HG03108 (cell line): ENCODE measurements around the gene CDHR2.
"Not testable (repeated sequence)": the region's sequence is repeated elsewhere in the genome, so short reads cannot be mapped to it uniquely, and the experiment has no call there.

Experiments used
- ATAC-seq: cut with Tn5 transposase; IDR thresholded peaks from one replicate; pipeline ENCODE4 v1.9.1; 2021; ENCODE audit warnings: moderate library complexity; ENCODE audit not compliant: unreplicated experiment

The CDHR2 gene

DNA sequence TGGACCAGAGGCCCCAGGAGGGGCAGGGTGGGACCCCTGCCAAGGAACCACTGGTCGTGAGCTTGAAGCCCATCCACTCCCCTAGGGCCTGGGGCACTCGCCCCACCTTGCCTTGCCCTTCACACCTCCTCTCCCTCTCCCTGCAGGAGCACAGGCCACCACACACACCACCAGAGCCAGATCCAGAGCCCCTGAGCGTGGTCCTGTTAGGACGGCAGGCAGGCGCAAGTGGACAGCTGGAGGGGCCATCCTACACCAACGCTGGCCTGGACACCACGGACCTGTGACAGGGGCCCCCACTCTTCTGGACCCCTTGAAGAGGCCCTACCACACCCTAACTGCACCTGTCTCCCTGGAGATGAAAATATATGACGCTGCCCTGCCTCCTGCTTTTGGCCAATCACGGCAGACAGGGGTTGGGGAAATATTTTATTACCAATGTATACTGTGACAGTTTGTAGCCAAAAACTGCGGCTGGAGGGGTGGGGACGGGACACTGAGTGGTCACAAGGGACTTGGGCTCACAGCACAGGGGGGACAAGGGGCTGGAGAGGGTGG, 46.3 kb downstream of the CDHR2 start:
- ATAC-seq: no peak

DNA sequence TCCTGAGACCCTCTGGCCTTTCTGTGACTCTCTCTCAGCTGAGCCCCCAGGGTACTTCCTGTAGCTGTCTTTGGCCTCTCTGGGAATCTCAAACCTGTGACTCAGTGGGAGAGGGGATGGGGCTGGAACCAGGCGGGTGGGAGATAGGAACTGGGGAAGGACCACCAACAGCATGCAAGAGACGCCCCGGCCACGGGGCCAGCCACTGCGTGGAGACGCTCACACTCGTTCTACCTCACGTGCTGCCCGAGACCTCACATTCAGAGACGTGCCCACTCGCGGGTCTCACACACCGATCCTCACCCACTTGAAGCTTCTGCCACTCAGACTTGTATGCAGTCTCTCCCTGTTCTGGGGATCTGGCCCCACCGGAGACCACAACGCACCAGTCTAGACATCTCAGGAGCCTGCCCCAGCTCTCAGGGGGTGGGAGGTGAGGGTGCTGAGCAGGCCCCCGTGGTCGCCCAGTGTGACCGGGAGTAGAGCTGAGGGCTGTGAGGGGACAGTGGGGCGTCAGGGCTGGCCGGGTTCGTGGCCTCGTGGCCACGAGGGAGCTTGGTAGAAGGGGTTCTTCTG, 47.0 kb downstream of the CDHR2 start:
- ATAC-seq: no peak

DNA sequence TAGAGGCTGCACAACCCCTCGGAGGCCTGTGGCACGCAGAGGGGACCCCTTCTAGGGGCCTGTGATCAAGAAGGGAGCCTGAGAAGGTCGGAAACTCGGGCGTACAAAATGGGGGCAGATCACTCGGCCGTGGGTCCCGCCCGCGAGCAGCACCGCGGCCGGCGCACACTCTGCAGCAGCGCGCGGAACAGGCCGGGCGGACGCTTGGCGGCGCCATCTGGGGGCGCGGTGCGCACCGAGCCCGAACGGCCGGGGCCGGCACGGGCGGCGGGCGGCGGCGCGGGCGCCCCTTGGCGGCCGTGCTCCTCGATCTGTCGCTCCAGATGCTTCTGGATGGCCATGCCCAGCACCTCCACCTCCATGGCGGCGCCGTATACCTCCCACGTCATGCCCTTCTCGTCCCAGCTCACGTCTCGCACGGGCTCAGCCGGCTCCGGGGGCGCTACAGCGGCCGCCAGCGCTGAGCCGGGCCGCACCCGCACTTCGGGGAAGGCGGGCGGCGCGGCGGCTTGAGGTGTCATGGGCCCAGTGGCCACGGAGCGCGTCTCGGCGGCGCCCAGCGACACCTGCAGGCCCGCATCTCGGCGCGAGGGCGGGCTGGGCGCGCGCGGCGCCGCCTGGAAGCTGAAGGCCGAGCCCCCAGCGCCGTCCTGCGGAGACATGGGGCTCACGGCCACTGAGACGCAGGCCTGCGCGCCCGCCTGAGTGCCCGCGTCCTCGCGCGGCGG, 47.7 kb downstream of the CDHR2 start:
- no peak for ATAC-seq

DNA sequence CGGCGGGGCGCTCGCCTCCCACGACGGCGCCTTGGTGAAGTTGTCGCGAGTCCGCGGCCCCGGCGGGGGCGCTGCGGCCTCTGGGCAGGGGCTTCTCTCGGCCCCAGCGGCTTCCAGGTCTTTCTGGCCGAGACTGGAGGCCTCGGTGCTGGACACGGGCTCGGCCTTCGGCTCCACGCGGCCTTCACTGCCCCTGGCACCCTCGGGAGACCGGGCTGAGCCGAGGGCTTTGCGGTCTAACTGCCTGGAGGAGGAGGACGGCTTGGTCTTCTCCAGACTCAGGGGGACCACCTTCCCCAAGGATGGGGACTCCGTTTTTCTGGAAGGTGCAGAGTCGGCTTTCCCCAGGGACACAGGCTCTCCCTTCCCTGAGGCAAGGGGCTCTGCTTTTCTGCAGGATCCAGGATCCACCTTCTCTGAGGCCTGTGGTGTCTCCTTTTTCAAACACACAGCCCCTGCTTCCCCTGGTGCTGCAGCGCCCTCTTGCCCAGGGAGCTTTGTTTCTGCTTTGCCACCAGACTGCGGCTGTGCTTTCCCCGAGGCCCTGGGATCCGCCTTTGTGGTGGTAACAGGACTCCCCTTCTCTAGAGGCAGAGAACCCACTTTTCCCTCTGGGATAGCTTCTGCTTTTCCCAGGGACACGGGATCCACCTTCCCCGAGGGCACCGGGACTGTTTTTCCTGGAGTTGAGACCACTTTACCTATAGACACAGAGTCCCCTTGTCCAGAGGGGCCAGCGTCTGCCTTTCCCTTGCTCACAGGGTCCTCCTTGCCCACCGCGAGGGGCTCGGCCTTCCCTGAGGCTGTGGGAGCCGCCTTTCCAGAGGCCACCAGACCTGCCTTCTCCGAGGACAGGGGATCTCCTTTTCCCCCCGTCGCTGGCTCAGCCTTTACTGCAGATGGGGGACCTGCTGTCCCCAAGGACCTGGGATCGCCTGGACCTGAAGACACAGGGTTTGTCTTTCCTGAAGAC, 48.6 kb downstream of the CDHR2 start:
- no peak for ATAC-seq

DNA sequence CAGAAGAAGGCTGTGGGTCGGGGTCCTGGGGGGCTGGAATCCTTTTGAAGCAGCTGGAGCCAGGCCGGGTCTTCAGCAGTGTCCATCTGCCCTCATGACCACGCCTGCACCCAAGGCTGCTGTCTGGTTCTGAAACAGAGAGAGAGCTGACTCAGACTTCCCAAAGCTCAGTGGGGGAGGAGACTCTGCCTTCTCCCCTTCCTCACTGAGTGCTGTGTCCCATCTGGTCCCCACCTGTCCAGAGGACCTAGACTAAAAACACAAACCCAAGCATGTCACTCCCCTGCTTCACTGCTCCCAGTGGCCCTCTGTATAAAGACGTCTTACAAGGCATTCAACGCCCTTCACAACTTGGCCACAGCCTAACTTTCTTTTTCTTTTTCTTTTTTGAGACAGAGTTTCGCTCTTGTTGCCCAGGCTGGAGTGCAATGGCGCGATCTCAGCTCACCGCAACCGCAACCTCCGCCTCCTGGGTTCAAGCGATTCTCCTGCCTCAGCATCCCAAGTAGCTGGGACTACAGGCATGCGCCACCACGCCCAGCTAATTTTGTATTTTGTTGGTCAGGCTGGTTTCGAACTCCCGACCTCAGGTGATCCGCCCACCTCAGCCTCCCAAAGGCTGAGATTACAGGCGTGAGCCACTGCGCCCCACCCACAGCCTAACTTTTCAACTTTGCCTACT, 50.7 kb downstream of the CDHR2 start:
- not testable (repeated sequence) for ATAC-seq

DNA sequence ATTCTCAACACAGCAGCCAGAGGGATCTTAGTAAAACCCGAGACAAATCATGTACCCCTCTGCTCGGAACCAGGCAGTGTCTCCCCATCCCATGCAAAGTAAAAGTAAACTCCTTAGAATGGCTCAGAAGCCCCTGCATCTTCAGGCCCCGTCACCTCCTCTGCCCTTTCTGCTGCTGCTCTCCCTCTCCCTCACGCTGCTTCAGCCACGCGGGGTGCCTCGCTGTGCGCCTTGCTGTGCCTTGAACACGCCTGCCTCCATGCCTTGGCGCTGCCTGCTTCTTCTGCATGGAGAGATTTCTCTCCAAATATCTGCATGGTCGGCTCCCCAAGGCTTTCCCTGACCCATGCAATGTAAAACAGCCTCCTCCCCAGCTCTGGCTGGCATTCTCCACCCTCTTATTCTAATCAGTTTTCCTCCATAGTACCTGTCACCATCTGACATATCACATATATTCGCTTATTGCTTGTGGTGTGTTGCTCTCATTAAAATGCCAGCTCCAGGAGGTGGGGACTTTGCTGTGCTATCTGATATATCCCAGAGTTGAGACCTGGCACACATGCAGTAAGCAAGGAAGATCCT, 52.9 kb downstream of the CDHR2 start:
- no peak for ATAC-seq

DNA sequence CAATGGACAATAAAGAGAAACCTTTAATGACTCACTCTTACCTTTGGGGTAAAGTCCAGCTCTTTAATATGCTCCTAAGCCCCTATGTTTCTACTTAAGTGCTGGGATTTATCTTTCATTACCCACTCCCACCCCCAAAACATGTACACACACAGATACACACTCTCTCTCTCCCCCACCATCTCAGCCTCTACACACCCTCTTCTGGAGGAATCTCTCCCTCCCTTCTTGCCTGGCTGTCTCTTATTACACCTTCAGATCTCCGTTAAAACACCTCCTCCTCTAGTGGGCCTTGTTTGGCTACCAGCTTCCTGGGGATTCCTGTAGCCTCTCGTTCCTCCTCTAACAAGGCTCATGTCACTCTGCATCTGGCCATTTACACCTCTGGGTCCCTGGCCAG, 53.9 kb downstream of the CDHR2 start:
- no peak for ATAC-seq

DNA sequence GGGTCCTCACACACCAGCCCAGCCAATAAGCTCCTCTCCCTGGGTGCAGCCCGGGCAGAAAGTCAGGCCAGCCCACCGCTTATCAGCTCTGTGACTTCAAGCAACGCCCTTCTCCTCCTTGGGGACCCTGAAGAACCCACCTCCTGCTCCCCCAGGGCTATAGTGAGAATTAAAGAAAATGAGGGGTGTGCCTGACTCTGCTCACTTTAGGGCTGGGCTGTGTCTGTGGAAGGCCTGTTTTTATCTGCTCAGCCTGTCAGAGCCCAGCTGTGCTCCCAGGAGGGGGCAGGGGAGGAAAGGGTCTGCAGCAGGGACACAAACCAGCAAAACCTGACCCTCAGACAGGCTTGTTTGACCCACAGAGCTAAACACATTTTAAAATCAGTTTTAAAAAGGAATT, 56.9 kb downstream of the CDHR2 start:
- no peak for ATAC-seq

DNA sequence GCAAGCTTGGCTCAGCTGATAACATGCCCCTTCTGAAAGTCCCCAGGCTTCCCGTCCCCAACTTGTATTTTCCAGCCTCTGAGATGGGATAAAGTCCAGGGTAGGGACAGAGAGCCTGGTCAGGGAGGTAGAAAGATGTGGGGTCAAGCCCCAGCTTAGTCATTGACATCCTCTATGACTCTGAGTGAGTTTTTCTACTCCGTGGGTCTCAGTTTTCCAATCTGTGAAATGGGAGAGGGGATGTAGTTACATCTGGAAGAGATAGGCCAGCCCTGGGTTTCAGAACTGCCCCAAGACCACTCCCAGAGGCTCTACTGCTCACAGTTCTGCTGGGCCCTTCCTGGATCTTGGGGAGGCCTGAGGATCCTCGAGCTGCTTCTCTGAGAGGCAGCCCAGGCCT, 57.7 kb downstream of the CDHR2 start:
- ATAC-seq: no peak

DNA sequence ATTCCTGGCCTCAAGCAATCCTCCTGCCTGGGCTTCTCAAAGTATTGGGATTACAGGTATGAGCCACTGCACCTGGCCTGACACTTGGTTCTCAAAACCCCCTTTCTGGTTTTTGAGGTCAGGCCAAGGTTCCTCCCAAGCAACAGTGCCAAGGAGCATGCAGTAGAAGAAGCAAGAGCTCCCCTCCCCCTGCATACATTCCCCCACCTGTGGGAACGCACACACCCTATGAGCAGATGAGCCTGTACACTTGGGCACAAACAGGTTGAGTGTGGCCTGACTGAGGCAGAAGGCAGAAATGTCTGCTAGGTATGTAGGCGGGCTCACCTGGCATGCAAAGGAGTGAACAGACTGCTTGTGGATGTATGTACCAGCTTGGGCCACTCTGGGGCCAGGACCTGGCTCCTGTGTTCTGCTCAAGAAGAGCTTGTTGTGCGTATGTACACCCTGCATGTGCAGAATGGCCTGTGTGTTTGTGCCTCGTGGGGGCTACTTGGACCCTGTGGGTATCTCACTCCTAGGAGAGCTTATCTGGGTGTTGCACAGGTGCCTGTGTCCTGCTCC, 59.1 kb downstream of the CDHR2 start:
- ATAC-seq: no peak

DNA sequence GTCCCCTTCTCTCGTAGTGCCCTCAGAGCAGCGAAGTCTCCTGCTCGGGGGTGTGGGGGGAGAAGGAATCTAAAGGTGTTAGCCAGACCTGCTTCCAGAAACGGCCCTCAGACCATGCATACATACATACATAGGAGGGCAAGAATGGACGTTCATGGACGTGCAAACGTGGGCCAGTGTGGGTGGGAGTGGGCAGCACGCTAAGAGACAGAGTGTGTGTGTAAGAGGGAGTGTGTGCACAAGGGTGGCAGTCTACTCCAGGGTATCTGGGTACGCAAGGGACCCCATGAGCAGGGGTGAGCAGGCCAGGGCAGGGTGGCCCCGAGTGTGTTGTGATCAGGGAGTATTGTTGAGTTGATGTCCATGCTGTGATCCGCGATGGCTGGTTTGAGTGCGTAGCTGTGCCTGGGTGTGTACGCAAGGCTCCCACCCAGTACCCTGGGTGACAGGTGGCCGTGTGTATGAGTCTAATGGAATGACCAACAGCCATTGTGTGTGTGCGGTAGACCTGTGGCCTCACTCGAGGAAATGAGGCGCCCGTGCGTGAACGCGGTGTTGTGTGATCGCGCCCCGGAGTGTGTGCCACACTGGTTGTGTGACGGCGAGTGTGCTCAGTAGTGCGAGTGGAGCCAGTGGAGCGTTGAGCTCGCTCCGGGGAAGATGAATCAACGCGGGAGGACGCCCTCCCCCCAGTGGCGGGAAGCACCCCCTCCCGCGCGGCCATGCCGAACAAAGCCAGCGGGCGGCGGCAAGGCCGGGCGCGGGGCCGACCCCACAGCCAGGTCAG, 60.0 kb downstream of the CDHR2 start:
- peak; percentile 13 for ATAC-seq

DNA sequence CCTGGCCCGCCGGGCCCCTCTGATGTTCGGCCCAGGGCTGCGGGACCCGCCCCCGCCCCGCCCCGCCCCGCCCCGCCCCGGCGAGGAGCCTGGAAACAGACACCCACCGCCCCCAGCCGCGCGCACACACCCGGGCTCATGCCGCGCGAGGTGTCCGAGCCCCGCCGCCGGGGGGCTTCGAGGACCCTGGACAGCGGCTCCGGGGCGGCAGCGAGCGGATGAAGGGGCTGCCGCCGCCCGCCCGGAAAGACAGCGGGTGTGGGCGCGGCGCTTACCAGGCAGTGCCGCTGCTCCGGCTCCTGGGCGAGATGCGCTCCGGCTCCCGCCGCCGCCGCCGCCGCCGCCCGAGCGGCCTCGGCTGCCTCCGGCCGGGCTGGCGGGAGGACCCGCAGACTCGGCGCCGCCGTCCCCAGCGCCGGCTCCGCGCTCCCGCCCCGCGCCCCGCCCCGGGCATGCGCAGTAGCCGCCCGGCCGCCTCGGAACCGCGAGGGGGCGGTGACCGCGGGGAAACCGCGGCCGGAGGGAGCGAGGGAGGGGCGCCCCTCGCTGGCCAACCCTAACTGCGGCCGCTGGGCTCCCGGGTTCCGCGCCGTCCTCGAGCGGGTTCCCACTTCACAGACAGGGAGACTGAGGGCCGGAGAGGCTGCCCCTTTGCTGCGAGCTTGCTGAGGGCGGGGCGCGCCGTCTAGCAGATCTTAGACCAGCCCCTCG, 60.7 kb downstream of the CDHR2 start, which contains the start of gene GPRIN1:
TSS of gene GPRIN1 (minus strand) at position 433 of the 711 bp plus-strand sequence. CDS start 10,322 bp downstream, outside the sequence.
- ATAC-seq: peak; percentile 70

DNA sequence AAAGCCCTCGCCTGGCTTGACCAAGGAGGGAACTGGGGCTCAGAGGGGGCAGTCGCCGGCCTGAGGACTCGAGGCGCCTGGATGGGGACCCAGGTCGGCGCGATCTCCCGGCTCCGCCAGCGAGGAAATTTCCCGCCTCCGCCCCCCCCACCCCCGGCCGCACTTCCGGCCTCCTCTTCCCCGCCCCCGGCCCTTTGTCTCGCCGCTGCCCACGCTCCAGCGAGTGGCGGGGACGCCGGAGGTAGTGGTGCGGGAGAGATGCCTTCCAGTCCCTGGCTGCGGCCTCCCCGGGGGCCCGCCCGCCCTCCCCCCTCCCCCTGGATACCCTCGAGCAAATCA, 61.3 kb downstream of the CDHR2 start:
- ATAC-seq: no peak

DNA sequence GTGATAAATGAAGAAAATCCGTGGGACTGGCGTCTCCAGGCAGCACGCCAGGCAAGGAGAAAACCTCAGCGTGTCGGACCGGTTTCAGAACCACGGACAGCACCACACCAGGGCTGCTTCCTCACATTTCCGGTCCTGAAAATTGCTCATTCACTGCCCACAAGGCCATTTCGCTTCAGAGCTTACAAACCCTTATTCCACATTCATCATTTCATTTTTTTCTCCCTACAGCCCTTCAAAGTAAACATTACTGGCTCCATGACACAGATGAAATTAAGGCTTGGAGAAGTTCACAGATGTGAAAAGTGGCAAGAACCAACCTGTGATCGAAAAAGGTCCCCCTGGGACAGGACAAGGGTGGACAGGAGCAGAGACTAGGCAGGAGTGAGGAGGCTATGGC, 62.3 kb downstream of the CDHR2 start:
- ATAC-seq: no peak

DNA sequence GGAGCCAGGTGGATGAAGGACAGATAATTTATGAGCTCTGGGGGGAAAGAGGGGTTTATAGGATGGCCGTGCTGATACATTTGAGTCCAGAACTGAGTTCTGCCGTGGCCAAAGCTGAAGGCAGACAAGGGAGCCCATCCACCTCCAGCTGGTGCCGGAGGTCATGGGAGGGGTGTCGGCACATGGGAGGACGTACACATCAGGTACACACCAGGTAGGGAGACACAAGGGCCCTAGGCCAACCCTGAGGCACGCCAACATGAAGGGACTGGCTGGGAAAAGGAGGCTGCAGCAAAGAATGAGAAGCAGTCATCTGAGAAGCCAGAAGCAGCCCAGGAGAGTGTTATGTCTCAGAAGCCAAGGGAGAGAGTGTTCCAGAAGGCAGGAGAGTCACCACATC, 62.9 kb downstream of the CDHR2 start:
- no peak for ATAC-seq

DNA sequence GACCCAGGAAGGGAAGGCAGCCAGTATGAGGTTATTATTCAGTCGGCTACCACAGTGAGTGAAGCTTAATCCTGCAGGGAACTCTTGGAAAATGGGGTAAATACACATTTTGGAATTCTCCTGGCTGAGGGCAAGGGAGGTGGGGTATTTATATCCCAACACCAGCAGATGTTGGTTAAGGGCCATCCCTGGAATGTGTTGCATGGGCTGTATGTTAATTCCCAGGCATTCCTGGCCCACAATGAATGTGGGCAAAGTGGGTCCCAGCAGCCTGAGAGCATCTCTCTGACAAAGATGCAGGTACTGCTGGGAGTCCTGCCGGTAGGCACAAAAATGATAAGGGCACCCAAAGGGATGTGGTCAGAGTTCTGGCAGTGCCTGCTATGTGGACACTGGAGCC, 63.7 kb downstream of the CDHR2 start:
- ATAC-seq: no peak

DNA sequence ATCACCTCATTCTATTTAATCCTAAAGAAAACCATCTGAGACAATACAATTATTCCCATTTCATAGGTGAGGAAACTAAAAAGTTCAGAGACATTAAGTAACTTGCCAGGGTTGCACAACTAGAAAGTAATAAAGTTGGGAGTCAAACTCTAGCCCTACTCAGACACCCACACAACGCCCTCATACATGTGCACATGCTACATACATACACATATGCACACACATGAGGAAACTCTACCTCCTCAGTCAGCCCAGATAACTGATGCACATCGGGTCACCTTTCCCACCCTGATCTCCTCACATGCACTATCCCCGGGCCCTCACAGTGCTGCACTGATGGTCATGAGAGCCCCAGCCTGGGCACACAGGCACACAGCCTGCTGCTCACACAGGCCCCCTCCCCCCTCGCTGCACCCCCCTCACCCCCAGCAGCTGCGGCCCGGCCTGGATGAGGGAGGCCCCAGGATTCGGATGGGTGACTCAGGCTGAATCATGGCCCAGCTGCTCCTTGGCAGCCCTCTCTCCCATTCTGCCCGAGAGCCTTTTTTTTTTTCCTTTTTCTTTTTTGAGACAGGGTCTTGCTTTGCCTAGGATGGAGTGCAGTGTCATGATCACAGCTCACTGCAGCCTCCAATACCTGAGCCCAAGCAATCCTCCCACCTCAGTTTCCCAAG, 65.8 kb downstream of the CDHR2 start:
- ATAC-seq: no peak

DNA sequence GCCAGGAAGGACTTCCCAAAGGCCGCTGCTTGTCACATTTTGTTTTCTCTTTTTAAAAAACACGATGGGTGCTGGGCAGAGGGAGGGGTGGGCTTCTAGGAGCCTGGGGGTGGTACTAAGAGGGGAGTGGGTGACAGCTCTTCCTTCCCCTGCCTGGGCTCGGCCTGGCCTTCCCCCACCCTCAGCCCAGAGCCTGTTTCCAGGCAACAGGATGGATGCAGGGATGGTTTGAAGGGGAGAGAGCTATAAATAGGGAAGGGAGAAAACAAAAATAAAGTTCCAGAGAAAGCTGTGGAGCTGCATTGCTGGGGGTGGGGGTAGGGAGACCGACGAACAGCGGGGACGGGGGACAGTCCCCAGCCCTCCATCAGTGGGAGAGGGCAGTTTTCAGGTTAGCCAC, 67.4 kb downstream of the CDHR2 start:
- ATAC-seq: no peak
